ENCODE measurements around the gene GPC6. TPM values are rescaled to one million over a fixed set of nuclear protein-coding genes. Genes with fewer than 3 reads are reported as not detected.

Gene GPC6
- total RNA-seq, 1 donor from 2014 or later: 50.3 TPM

- peaks cover 7% of the 10 kb centered on the region for H3K36me3 Mint-ChIP-seq (ENCODE audit: insufficient read depth)
- H3K9me3 Mint-ChIP-seq (ENCODE audit: low read depth): no peaks in the 10 kb centered on the region
- no peaks in the 10 kb centered on the region for H3K4me1 Mint-ChIP-seq (ENCODE audit: low read depth)
- H3K27ac Mint-ChIP-seq: no peak overlapping the region
- no peak overlapping the region for H3K4me3 Mint-ChIP-seq (ENCODE audit: low read depth)
- H3K27me3 Mint-ChIP-seq: no peaks in the 10 kb centered on the region
- no peak for DNase-seq (ENCODE audit: low spot score, unreplicated experiment)
- TF ChIP-seq CTCF (IDR thresholded peaks at IDR 0.05; ENCODE audit: unreplicated experiment): no peak
Observed at GRCh38 chr13:93422980-93423543, 196.5 kb downstream of the GPC6 start.

- Mint-ChIP-seq H3K4me1 (ENCODE audit: low read depth) (peaks cover 4% of the 10 kb centered on the region), H3K27ac (no peak overlapping the region), H3K36me3 (ENCODE audit: insufficient read depth) (peaks cover 7% of the 10 kb centered on the region), H3K4me3 (ENCODE audit: low read depth) (no peak overlapping the region), H3K9me3 (ENCODE audit: low read depth) (no peaks in the 10 kb centered on the region), H3K27me3 (no peaks in the 10 kb centered on the region)
- no peak for TF ChIP-seq CTCF (IDR thresholded peaks at IDR 0.05; ENCODE audit: unreplicated experiment)
- no peak for DNase-seq (ENCODE audit: low spot score, unreplicated experiment)
Observed at GRCh38 chr13:93425411-93425810, 198.8 kb downstream of the GPC6 start.

- TF ChIP-seq CTCF (IDR thresholded peaks at IDR 0.05; ENCODE audit: unreplicated experiment): no peak
- no peak for DNase-seq (ENCODE audit: low spot score, unreplicated experiment)
- Mint-ChIP-seq H3K9me3 (ENCODE audit: low read depth) (no peaks in the 10 kb centered on the region), H3K36me3 (ENCODE audit: insufficient read depth) (peaks cover 7% of the 10 kb centered on the region), H3K4me1 (ENCODE audit: low read depth) (peaks cover 9% of the 10 kb centered on the region), H3K27me3 (no peaks in the 10 kb centered on the region), H3K27ac (no peak overlapping the region), H3K4me3 (ENCODE audit: low read depth) (no peak overlapping the region)
Observed at GRCh38 chr13:93430381-93430780, 203.8 kb downstream of the GPC6 start.

- Mint-ChIP-seq H3K36me3 (ENCODE audit: insufficient read depth) (peaks cover 7% of the 10 kb centered on the region), H3K27ac (no peak overlapping the region), H3K4me3 (ENCODE audit: low read depth) (no peak overlapping the region), H3K27me3 (no peaks in the 10 kb centered on the region), H3K9me3 (ENCODE audit: low read depth) (peaks cover 7% of the 10 kb centered on the region), H3K4me1 (ENCODE audit: low read depth) (peaks cover 5% of the 10 kb centered on the region)
- TF ChIP-seq CTCF (IDR thresholded peaks at IDR 0.05; ENCODE audit: unreplicated experiment): no peak
- DNase-seq (ENCODE audit: low spot score, unreplicated experiment): no peak
Observed at GRCh38 chr13:93435651-93436050, 209.0 kb downstream of the GPC6 start.

- H3K4me3 Mint-ChIP-seq (ENCODE audit: low read depth): no peak overlapping the region
- no peak for DNase-seq (ENCODE audit: low spot score, unreplicated experiment)
- H3K9me3 Mint-ChIP-seq (ENCODE audit: low read depth): peaks cover 7% of the 10 kb centered on the region
- TF ChIP-seq CTCF (IDR thresholded peaks at IDR 0.05; ENCODE audit: unreplicated experiment): no peak
- no peak overlapping the region for H3K27ac Mint-ChIP-seq
- H3K27me3 Mint-ChIP-seq: no peaks in the 10 kb centered on the region
- H3K4me1 Mint-ChIP-seq (ENCODE audit: low read depth): no peaks in the 10 kb centered on the region
- peaks cover 7% of the 10 kb centered on the region for H3K36me3 Mint-ChIP-seq (ENCODE audit: insufficient read depth)
Observed at GRCh38 chr13:93437081-93437480, 210.5 kb downstream of the GPC6 start.

Data from progenitor cell of endocrine pancreas (in vitro differentiated cells).